ENCODE measurements around the gene ZDHHC3.

DNA sequence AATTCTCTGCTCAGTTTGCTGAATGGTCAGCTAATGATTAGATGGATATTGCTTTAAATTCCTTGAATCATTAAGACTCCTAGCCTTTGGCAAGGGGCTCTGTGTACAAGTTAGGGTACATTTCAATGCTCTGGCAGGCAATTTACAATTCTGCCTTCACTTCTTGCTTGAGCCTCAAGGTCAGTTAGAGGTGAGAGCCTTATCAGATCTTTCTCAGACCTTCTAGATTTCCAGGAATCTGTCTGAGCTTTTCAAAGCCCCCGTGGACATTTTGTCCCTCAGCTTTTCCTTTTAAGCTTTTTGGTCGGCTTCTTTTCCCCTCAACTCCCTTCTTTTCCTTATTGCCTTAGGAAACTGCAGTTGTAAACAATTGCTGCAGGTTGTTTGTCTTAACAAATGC, 66.9 kb downstream of the ZDHHC3 start:
- TF ChIP-seq, protein P1, sequence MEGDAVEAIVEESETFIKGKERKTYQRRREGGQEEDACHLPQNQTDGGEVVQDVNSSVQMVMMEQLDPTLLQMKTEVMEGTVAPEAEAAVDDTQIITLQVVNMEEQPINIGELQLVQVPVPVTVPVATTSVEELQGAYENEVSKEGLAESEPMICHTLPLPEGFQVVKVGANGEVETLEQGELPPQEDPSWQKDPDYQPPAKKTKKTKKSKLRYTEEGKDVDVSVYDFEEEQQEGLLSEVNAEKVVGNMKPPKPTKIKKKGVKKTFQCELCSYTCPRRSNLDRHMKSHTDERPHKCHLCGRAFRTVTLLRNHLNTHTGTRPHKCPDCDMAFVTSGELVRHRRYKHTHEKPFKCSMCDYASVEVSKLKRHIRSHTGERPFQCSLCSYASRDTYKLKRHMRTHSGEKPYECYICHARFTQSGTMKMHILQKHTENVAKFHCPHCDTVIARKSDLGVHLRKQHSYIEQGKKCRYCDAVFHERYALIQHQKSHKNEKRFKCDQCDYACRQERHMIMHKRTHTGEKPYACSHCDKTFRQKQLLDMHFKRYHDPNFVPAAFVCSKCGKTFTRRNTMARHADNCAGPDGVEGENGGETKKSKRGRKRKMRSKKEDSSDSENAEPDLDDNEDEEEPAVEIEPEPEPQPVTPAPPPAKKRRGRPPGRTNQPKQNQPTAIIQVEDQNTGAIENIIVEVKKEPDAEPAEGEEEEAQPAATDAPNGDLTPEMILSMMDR (IDR thresholded peaks at IDR 0.05; ENCODE audit: low read depth, low read length, poor library complexity, severe bottlenecking): no peak
- no peak for TF ChIP-seq EZH2phosphoT487 (IDR thresholded peaks at IDR 0.05; ENCODE audit: borderline replicate concordance, low read length)

All from DOHH2 (cell line).